ENCODE results near the gene CX3CL1.

DNA sequence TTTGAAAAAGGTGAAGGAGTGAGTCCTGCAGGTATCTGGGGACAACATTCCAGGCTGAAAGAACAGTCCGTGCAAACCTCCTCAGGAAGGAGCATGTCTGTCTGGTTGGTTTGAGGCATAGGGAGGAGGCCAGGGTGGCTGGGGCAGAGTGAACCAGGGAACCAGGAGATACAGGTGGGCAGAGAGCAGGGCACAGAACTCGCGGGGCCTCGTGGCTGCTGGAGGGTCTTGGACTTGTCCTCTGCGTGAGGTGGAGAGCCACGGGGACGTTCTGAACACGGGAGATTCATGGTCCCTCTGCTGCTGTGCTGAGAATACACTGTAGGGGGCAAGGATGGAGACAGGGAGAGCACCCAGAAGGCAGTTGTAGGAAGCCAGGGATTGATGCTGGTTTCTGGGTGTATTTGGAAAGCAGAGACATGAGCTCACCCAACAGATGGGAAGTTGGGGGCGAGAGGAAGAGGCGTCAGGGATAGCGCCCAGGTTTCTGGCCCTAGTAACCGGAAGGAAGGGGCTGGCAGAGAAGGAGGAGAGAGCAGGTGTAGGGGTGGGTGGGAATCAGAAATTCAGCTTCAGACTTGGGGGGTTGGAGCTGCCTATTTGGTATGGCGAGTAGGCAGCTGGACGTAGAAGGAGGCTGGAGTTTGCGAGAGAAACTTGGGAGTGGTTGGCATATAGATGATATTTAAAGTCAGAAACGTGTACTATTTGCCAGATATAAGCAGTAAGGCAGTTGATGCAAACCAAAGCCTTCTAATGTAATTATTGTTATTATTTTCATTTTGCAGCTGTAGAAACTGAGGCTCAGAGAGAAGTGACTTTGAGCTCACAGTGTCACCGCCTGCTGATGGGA lies 31.9 kb downstream of the CX3CL1 start, which contains the start of gene CCL17:
- TF ChIP-seq GATA2 (IDR thresholded peaks at IDR 0.05; ENCODE audit: low read depth, low read length) = no peak
- TF ChIP-seq GATA3 (IDR thresholded peaks at IDR 0.05; ENCODE audit: low read depth, low read length) = no peak

Data from SH-SY5Y (cell line).